Measurements from ENCODE around the gene DRG2.

DRG2 gene, protein sequence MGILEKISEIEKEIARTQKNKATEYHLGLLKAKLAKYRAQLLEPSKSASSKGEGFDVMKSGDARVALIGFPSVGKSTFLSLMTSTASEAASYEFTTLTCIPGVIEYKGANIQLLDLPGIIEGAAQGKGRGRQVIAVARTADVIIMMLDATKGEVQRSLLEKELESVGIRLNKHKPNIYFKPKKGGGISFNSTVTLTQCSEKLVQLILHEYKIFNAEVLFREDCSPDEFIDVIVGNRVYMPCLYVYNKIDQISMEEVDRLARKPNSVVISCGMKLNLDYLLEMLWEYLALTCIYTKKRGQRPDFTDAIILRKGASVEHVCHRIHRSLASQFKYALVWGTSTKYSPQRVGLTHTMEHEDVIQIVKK

DNA sequence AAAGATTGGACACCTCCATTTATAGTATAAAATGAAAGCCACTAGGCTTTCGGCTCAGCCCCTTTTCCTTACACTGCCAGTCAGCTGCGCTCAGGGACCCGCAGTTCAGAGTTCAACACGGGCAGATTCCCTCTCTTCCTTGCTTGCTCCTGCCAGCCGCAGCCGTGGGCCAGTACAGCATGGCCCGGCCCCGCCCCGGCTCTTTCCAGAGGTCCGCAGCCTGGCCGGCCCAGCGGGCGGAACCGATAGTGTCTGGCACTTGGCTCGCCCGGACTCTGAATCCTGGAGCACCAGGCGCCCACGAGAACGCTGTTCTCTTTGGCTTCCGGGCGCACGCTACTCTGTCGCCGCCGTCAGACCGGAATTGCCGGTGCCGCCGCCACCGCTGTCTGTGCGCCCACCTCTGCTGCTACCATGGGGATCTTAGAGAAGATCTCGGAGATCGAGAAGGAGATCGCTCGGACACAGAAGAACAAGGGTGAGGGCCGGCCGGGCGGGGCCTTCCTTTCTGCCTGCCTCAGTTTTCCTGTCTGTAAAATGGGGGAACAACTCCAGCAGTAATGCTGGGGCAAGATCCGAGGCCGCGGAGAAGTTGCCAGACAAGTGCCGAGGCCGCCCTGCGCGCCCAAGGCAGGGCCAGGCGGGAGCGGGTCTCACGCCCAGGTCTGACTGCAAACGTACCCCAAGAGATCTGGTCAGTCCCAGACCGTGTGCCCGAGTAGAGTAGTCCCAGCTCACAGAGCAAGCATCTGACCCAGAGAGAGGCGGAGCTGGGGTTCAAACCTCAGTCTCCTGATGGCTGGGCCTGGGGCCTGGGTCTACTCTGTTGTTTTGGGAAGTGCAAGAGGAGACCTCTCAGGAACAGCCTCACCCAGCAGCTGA, at the start of gene DRG2:
DRG2 (plus strand) TSS at position 339 of the 882 bp plus-strand sequence; CDS start at position 415, 76 bp downstream.
- no peak for TF ChIP-seq ZNF274 (IDR thresholded peaks at IDR 0.05; ENCODE audit: low read depth, low read length)
- peak within 1 kb of the TSS; percentile 82 for H3K4me3 ChIP-seq (ENCODE audit: low read length)

DNA sequence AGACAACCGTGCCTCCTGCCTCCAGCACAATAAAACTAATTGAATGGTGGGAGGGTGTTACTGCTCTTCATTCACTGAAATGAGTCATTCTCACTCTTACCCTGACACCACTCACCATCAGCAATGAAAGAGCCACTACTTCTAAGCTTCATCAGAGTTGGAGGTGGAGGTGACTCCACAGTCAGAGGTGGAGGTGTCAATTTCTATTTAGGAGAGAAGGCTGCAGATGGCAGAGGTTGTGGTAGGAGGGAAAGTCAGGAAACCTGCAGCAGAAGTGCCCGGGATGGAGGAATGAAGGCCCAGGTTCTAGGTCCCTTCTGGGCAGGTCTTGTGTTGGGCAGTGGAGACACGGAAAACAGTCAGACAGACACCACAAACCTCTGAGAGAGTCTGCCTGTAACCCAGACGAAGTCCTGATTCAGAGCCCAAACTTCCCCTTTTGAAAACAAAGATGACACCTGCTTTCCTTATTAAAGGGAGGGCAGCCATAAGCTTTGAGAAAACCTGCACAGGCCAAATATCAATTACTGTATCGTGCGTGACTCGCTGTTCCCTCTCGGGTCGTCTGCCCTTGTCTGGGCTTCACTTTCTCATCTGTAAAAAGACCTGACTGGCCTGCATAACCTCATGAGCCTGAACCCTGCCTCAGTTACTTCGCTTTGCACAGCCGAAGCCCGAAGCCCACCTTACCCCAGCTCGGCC, 49.4 kb upstream of the DRG2 start:
- peak overlapping the region; percentile 85 for H3K4me3 ChIP-seq (ENCODE audit: low read length)
- no peak for TF ChIP-seq ZNF274 (IDR thresholded peaks at IDR 0.05; ENCODE audit: low read depth, low read length)

DNA sequence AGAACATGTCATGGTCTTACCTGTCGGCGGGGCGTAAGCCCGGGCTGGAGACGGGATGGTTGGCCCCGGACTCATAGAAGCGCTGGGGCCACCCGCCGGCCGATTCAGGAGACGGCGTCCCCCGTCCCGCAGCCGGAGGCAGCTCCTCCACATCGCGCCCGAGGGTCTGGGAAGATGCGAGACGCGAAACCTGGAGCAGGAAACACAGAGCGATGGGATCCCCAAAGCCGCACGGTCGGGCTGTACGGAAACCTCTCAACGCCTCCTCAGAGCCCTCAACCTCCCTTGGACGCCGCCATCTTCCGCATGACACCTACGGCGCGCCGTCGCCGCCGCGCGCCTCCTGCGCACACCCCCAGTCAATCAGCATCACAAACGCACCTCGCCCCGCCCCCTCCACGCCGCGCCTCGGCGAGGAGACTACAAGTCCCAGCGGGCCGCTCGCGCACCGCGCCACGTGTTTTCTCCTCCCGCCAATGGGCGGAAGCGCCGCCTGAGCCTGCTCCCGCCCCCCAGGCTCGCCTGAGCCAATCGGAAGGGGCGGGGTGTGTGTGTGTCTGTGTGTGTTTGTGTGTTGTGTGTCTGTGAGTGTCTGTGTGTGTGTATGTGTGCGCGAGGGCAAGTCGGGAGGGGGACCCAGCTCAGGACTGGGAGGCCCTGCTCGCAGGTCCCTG, 48.8 kb upstream of the DRG2 start, which contains the start of the genes ATPAF2 and GID4:
ATPAF2 (minus strand) TSS at position 308 of the 674 bp plus-strand sequence; CDS start at position 153, 155 bp downstream.
GID4 (plus strand) TSS at position 548 of the 674 bp plus-strand sequence; CDS start at position 605, 57 bp downstream.
- no peak for TF ChIP-seq ZNF274 (IDR thresholded peaks at IDR 0.05; ENCODE audit: low read depth, low read length)
- H3K4me3 ChIP-seq (ENCODE audit: low read length): peak within 1 kb of the TSS; percentile 85

DNA sequence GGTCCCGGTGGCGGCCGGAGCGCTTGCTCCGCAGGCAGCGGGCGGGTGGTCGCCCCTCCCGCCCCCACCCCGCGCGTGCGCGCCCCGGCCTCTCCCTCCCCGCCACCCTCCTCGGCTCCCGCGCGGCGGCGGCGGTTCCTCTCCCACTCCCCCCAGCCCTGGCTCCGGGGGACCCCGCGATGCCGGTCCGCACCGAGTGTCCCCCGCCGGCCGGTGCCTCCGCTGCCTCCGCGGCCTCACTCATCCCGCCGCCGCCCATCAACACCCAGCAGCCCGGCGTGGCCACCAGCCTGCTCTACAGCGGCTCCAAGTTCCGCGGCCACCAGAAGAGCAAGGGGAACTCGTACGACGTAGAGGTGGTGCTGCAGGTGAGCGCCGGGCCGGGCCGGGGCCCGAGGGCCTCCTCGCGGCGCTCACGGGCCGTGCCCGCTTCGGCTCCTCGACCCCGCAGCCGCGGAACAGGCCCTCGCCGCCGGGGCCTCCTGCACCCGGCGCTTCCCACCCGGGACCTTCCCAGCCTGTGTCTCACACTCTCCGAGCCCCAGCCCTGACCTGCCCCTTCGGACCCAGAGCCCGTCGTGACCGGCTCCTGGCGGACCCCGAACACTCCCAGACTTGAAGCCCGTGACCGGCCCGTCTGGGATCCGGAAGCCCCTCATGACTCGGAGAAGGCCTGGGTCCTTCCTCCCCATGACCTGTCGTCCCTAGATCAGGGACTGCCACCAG, 48.0 kb upstream of the DRG2 start:
- TF ChIP-seq ZNF274 (IDR thresholded peaks at IDR 0.05; ENCODE audit: low read depth, low read length): no peak
- H3K4me3 ChIP-seq (ENCODE audit: low read length): peak overlapping the region; percentile 78

DNA sequence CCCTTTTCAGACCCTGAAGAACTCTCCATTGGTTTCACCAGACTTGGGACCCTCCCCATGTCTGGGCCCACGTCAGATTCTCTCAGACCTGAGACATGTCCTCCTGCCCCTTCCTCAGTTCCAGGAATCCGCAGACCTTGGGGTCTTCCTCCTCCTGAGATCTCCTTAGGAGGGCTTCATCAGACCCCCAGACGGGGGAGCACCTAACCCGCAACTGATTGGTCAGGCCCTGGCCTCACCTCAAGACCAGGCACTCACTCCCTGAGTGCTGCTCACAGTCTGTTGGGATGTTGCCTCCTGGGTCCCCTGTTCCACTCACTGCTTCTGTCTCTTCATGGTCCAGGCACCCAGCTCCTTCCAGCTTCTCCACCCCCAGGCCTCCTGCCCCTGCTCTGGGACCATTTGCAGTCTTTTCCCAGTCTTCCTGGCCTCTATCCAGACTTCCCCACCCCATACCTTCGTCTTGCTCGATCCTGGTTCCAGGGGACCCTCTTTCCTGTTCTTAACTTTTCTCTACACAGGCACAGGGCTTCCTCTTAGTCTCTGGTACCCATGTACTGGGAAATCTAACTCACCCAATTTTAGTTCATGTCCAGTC, 47.4 kb upstream of the DRG2 start:
- TF ChIP-seq ZNF274 (IDR thresholded peaks at IDR 0.05; ENCODE audit: low read depth, low read length): no peak
- H3K4me3 ChIP-seq (ENCODE audit: low read length): peak overlapping the region; percentile 78

DNA sequence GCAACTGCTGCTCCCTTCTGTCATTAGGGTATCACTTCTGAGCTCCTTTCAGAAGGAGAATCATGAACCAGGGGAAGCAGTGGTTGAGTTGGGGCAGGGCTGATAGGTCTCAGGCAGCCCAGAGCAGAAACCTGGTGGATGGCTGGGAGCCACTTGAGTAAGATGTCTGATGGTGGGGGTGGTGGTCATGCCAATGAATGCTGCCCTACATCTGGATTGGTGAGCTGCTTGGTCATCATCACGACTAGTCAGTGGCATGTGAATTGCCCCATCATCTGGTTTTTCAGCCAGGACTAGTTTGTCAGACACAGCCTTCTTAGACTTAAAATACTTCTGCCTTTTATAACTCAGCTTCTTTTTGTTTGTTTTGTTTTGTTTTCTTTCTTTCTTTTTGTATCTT, 46.0 kb upstream of the DRG2 start:
- TF ChIP-seq ZNF274 (IDR thresholded peaks at IDR 0.05; ENCODE audit: low read depth, low read length): no peak
- no peak overlapping the region for H3K4me3 ChIP-seq (ENCODE audit: low read length)

DNA sequence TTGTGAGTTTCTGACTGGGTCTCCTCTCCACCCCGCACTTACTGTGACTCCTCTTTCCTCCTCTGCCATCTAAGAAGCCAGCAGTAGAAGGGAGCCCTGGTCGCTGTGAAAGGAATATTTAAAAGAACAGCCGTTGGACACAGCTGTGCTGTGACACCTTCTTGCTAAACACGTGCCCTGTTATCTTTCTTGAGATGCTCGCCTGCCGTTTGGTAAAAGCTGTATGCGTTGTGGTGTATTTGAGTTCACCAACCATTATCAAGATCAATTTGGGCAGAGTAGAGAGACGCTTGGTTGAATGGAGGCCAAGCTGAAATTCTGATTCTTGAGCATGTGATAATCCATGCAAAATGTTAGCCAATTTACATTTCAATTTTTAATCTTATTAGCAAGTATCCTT, 44.8 kb upstream of the DRG2 start:
- no peak for TF ChIP-seq ZNF274 (IDR thresholded peaks at IDR 0.05; ENCODE audit: low read depth, low read length)
- H3K4me3 ChIP-seq (ENCODE audit: low read length): no peak overlapping the region

DNA sequence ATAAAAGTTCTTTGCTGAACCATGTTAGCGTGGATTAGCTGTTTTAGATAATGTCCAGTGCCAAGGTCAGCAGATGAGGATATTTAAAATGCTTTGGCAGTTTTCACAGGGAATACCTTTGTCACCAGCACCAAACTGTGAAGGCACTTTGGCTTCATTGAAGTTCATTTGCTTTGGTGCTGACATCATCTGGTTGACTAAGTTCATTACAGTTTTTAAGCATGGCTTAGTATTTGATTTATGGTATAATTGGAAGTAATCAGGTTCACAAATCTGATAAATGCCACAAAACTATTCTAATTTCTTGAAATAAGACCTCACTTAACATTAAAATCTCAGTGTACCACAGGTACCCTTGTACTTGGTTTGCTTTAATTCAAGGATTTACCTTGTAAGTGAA, 44.3 kb upstream of the DRG2 start:
- H3K4me3 ChIP-seq (ENCODE audit: low read length): no peak overlapping the region
- TF ChIP-seq ZNF274 (IDR thresholded peaks at IDR 0.05; ENCODE audit: low read depth, low read length): no peak

DNA sequence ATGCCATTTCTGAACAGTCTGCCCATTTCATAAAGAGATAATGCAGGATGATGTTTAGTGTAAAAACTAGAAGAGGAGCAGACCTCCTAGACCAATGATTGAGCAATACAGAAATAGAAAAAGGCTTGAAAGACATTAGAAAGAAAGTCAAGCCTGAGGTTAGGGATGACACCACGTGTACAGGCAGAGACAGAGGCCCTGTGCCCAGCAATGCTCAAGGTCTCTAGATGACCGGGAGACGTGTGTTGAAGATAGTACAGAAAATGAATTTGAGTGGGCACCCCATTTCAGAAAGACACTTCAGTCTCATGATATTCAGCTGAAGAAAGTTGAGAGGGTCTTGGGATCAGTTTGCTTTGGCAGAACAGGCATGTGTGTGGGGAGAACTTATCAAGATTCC, 43.1 kb upstream of the DRG2 start:
- H3K4me3 ChIP-seq (ENCODE audit: low read length): no peak overlapping the region
- no peak for TF ChIP-seq ZNF274 (IDR thresholded peaks at IDR 0.05; ENCODE audit: low read depth, low read length)

DNA sequence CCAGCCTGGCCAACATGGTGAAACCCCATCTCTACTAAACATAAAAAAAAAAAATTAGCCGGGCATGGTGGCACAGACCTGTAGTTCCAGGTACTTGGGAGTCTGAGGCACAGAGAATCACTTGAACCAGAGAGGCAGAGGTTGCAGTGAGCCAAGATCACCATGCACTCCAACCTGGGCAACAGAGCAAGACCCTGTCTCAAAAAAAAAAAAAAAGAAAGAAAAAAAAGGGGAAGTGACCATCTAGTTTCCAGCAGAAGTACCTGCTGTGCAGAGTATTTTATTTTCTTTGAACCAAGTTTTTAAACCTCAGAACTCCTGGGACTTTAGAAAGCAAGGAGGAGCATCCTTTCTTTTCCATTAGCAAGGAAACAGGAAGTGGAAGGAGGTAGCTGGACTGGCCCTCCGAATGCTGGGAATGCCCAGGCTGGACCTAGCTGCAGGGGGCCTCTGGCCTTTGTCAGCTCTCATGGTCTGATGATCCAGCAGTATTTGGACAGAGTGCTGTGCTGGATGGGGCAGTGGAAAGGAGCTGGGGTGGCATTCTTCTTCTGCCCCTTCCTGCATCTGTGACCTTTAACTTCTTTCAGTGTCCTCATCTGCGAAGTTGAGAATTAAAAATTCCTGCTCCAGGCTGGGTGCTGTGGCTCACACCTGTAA, 41.9 kb upstream of the DRG2 start:
- TF ChIP-seq ZNF274 (IDR thresholded peaks at IDR 0.05; ENCODE audit: low read depth, low read length): no peak
- H3K4me3 ChIP-seq (ENCODE audit: low read length): no peak overlapping the region

DNA sequence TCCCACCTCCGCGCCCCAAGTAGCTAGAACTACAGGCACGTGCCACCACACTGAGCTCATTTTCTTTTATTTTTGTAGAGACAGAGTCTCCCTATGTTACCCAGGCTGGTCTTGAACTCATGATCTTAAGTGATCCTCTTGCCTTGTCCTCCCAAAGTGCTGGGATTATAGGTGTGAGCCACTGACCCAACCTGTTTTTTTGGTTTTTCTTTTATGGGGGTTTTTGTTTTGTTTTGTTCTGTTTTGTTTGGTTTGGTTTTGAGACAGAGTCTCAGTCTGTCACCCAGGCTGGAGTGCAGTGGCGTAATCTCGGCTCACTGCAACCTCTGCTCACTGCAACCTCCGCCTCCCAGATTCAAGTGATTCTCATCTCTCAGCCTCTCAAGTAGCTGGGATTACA, 32.2 kb upstream of the DRG2 start:
- no peak overlapping the region for H3K4me3 ChIP-seq (ENCODE audit: low read length)
- no peak for TF ChIP-seq ZNF274 (IDR thresholded peaks at IDR 0.05; ENCODE audit: low read depth, low read length)

DNA sequence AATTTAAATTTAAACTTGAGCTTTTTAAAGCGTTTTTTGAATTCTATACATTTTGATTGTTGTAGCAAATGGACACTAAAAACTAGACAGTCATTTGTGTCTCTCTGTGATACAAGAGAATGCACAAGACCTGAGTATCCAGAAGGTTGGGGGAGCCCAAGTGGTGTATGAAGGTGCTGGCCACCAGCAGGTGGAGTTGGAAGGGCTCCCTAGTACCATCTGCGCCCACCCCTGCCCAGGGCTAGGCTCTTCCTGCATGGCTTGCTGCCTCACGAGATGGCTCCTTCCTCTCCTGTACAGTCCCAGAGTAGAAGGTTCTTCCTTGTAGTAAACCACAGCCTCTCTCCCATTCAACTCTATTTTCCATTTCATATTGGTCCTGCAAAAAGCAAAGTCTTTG, 31.5 kb upstream of the DRG2 start:
- no peak overlapping the region for H3K4me3 ChIP-seq (ENCODE audit: low read length)
- TF ChIP-seq ZNF274 (IDR thresholded peaks at IDR 0.05; ENCODE audit: low read depth, low read length): no peak
